Amniotic epithelial cell (primary cell): ENCODE measurements around the gene RFTN1.

Experiments used
- DNase-seq: peaks from one replicate; pipeline ENCODE4 v3.0.0-alpha.2; 2010; ENCODE audit warnings: low read depth

The RFTN1 gene

DNA sequence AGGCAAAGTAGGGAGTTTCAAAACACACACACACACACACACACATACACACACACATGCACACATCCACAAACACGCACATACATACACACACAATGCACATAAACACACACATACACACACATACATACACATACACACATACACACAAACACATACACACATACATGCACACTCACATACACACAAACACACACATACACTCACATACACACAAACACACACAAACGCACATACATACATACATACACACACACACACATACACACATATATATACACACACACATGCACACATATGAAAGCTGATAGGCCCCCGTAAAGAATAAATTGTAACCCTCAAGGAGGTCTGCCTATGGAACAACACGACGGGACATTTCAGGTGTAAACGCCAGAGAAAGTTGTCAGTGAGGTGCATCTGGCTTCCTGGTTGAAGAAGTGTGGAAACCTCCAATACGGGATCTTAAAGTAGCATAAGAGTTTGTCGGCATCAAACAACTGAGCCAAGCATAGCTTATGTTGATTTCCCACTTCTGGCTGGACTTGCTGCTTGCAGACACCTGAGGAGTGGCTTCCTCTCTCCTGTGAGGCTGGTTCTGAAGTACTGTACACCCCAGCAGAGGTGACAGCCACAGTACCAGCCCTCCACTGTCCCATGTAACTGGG, 5.8 kb downstream of the RFTN1 start:
- no peak for DNase-seq

GRCh38 chr3:16506884-16507577, 6.5 kb downstream of the RFTN1 start:
- DNase-seq = no peak

DNA sequence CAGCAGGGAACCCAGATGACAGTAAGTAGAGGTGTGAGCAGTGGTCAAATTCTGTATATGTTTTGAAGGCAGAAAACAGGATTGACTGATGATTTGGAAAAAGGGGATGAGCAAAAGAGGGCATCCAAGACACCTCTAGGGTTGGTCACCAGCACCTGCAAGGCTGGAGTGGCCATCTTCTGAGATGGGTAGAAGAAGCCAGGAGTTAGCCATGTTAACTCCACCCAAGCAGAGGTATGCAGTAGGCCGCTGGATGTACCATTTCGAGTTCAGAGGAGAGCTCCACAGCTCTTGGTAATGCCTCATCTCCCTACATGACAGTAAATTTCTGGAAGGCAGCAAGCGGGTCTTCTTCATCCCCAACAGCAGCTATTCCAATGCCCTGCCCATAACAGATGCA, 7.0 kb downstream of the RFTN1 start:
- DNase-seq = no peak

DNA sequence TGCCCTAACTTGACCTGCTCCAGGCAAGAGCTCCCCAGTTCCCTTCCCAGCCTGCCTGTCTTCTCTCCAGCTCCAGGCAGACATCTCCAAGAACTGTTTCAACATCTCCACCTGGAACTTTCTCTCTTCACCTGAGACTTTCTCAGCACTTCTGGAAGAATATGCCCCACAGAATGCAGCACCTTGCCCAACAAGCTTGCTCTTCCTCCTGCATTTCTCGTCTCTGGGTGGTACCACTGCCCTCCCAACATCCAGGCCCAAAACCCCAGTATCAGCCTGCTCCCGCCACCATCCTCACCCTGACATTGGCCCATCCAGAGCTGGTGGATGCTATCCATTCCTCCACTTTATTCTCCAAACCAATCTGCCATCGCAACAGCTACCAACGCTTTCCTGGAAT, 8.8 kb downstream of the RFTN1 start:
- no peak for DNase-seq

DNA sequence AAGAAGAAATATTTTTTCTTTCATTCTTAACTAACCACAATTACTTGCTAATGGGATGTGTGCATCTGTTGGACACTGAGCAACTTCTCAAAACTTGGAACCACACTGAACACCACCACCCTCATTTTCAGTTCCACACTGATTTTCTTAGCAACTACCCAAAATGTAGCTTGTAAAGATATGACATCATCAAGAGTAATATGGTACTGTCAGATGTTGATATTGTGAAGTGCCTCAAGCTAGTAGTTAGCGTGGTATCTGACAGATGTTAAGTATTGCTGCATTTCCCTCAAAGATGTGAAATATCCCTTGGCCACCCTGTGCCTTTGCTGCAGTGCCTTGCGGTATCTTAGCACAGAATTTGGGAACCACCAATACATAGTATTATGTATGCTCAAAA, 9.3 kb downstream of the RFTN1 start:
- no peak for DNase-seq

GRCh38 chr3:16503191-16503776, 10.2 kb downstream of the RFTN1 start:
- no peak for DNase-seq

GRCh38 chr3:16502347-16502908, 11.1 kb downstream of the RFTN1 start:
- DNase-seq = no peak

- DNase-seq = no peak
Measured at GRCh38 chr3:16501376-16501775, 12.1 kb downstream of the RFTN1 start.

GRCh38 chr3:16500911-16501310, 12.6 kb downstream of the RFTN1 start:
- DNase-seq = no peak

- no peak for DNase-seq
Measured at GRCh38 chr3:16500093-16500492, 13.4 kb downstream of the RFTN1 start.

- no peak for DNase-seq
Measured at GRCh38 chr3:16499351-16499750, 14.1 kb downstream of the RFTN1 start.

DNA sequence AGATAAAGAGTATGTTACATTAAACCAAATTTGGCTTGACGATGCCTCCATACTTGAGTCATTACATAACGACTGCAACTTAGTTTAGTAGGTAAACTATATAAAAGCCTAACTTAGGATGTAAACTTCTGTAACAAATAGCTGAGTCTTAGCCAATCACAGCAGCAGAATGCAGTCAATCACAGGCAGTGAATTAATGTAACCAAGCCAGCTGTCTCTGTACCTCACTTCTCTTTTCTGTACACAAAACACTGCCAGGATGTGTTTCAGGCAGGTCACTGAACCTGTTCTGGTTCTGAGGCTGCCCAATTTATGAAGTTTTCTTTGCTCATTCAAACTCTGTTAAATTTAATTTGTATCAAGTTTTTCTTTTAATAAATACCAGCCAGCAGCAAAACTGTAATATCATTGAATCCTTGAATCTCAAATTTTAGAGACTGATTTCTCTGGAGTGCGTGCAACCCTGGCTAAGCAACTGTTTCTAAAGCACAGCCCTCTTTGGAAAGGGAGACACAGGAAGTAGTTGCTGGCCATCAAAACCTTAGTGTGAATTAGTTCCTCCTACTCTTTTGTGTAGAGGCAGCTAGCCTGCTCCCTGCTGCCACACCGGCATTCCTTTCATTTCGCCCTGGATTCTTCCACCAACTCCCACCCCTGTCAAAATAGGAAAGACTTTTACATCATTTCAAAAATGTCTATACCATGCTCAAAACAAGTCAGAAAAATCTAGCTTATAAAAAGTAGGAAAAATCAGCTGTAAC, 15.2 kb downstream of the RFTN1 start:
- no peak for DNase-seq

DNA sequence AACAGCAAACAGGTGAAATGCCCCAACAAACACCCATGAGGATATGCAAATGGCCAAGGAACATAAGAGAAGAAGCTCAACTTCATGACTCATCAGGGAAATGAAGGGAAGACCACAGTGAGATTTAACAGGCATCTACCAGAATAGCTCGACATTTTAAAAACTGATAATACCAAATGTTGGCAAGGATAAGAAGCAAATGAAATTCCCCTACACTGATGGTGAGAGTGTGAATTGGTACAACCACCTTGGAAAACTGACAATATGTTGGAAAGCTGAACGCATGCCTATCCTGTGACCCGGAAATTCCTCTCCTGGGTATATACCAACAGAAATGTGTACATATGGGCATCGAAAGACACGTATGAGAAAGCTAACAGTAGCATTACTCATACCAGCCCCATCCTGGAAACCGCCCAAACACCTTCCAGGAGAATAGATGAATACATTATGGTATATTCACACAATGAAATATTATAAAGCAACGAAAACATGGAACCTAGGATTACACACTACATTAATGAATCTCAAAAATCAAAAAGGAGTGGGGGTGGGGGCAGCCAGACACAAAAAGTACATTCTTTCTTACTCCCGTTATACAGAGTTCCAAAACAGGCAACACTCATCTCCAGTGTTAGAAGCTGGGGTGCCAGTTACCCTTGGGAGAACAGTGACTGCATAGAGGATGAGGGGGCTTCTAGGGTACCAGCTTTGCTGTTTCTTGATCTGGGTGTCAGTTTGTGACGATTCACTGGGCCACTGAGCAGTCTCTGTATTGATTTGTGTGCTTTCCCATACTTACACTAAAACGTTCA, 16.9 kb downstream of the RFTN1 start:
- DNase-seq = peak; percentile 52

- DNase-seq = no peak
Measured at GRCh38 chr3:16496008-16496407, 17.5 kb downstream of the RFTN1 start.

DNA sequence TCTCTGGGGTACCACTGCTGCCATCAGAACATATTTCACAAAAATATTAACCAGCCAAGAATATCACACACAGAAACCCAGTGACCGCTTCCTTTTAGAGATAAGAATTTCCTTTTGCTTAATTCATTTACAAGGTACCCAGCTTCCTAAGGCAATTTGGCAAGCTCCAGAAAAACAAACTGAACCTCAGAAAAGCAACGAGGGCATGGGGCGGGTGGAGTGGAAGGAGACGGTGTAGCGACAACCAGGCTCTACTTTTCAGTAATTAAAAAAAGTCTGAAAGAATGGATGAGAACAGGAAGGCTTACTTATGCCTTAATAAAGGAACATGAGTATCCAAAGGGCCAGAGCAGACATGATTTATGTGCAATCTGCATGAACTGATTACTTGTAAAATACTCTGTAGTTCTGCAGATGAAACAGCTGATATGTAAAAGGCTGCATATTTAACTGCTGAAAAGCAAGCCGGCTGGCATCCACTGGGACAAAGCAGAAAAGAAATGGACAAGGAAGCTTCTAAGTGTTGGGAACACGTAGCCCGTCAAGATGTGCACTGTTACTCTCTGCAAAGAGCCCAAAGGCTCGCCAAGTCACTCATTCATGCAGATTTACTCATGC, 18.6 kb downstream of the RFTN1 start:
- DNase-seq = peak; percentile 50

GRCh38 chr3:16494094-16494493, 19.4 kb downstream of the RFTN1 start:
- no peak for DNase-seq

GRCh38 chr3:16490062-16490619, 23.4 kb downstream of the RFTN1 start:
- no peak for DNase-seq

GRCh38 chr3:16489326-16490061, 24.0 kb downstream of the RFTN1 start:
- DNase-seq = peak; percentile 85

DNA sequence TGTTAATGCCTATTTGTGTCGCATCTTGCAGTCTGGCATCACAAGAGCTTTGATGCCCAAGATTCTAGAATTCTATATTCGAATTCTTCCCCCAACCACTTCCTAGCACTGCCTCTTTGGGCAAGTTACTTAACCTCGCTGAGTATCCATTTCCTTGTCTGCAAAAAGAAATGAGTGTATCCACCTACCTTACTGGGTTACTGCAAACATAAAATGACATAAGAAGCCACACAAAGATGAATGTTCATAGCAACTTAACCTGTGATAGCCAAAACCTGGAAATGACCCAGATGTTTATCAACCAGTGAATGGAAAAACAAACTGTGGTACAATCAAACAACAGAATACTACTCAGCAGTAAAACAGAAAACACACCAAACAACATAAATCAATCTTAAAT, 24.9 kb downstream of the RFTN1 start:
- DNase-seq = no peak

- DNase-seq = no peak
Measured at GRCh38 chr3:16487511-16488175, 25.9 kb downstream of the RFTN1 start.
